ENCODE data around the gene DBN1. TPM values are rescaled to one million over a fixed set of nuclear protein-coding genes. Genes with fewer than 3 reads are reported as not detected.

The DBN1 gene
- total RNA-seq, 1 donor from 2014 or later: 434 TPM

DNA sequence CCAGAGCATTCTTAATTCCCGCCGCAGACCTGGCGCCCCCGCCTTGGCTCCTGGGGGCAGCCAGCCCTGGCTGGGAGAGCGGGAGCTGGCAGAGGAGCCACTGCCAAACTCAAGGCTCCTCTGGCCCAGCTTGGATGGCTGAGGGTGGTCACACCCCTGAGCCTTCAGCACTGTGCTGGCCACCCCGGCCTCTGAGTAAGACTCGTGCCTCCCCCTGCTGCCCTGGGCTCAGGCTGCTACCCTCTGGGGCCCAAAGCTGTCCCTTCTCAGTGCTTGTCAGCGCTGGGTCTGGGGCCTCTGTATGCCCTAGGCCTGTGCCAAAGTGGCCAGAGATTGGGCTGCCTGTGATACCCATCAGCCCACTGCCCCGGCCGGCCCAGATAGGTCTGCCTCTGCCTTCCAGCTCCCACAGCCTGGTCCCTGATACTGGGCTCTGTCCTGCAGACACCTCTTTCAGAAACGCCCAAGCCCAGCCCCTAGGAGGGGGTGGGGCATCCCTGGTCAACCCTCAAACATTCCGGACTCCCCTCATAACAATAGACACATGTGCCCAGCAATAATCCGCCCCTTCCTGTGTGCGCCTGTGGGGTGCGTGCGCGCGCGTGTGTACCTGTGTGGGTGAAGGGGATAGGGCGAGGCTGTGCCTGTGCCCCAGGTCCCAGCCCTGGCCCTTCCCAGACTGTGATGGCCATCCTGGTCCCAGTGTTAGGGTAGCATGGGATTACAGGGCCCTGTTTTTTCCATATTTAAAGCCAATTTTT is 31.2 kb downstream of the DBN1 start:
- TF ChIP-seq, protein P1, sequence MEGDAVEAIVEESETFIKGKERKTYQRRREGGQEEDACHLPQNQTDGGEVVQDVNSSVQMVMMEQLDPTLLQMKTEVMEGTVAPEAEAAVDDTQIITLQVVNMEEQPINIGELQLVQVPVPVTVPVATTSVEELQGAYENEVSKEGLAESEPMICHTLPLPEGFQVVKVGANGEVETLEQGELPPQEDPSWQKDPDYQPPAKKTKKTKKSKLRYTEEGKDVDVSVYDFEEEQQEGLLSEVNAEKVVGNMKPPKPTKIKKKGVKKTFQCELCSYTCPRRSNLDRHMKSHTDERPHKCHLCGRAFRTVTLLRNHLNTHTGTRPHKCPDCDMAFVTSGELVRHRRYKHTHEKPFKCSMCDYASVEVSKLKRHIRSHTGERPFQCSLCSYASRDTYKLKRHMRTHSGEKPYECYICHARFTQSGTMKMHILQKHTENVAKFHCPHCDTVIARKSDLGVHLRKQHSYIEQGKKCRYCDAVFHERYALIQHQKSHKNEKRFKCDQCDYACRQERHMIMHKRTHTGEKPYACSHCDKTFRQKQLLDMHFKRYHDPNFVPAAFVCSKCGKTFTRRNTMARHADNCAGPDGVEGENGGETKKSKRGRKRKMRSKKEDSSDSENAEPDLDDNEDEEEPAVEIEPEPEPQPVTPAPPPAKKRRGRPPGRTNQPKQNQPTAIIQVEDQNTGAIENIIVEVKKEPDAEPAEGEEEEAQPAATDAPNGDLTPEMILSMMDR (IDR thresholded peaks at IDR 0.05; ENCODE audit: insufficient read depth, low read length, poor library complexity, severe bottlenecking): no peak
- Histone ChIP-seq H3K27me3 (ENCODE audit: control insufficient read depth, insufficient read depth, low read length) (no peaks in the 10 kb centered on the region), H3K36me3 (ENCODE audit: control insufficient read depth, insufficient read depth, low read length) (no peaks in the 10 kb centered on the region), H3K4me3 (ENCODE audit: low read depth, low read length) (no peak overlapping the region)
- no peak for DNase-seq (ENCODE audit: low read depth)

DNA sequence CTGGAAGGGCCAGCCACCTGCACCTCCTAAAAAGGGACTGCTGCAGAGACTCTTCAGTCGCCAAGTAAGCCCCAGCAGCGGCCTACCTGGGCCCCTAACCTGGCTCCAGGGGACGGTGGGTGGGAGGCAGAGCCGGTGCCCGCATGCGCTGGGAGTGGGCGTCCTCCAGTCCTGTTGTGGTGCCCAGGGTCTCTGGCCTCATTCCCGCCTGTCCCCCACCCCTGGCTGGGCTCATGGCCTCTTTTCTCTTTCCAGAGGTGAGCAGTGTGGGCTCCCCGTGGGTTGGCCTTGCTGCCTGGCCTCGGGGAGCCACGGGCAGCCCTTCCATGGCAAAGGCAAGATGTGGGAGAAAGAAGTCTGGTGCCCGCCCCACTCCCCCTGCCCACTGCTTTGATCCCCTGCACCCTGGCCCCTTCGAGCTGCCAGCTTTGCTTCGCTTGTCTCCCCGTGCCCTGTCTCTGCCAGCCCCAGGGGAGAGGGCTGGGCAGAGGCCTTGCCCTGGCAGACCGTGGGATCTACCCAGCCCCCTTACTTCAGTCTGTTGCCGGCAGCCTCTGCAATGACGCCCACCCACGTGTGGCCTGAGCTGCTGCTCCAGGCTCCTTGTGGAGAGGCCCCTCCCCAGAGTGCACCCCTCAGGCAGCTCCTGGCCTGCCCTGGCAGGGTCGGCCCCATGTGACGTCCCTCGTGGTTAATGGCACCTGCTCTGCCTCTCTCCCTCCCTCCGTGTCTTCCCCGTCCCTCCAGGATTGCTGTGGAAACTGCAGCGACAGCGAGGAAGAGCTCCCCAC is 32.2 kb downstream of the DBN1 start:
- Histone ChIP-seq H3K27me3 (ENCODE audit: control insufficient read depth, insufficient read depth, low read length) (no peaks in the 10 kb centered on the region), H3K4me3 (ENCODE audit: low read depth, low read length) (no peak overlapping the region), H3K36me3 (ENCODE audit: control insufficient read depth, insufficient read depth, low read length) (no peaks in the 10 kb centered on the region)
- no peak for DNase-seq (ENCODE audit: low read depth)
- TF ChIP-seq, protein P1 (IDR thresholded peaks at IDR 0.05; ENCODE audit: insufficient read depth, low read length, poor library complexity, severe bottlenecking): no peak

DNA sequence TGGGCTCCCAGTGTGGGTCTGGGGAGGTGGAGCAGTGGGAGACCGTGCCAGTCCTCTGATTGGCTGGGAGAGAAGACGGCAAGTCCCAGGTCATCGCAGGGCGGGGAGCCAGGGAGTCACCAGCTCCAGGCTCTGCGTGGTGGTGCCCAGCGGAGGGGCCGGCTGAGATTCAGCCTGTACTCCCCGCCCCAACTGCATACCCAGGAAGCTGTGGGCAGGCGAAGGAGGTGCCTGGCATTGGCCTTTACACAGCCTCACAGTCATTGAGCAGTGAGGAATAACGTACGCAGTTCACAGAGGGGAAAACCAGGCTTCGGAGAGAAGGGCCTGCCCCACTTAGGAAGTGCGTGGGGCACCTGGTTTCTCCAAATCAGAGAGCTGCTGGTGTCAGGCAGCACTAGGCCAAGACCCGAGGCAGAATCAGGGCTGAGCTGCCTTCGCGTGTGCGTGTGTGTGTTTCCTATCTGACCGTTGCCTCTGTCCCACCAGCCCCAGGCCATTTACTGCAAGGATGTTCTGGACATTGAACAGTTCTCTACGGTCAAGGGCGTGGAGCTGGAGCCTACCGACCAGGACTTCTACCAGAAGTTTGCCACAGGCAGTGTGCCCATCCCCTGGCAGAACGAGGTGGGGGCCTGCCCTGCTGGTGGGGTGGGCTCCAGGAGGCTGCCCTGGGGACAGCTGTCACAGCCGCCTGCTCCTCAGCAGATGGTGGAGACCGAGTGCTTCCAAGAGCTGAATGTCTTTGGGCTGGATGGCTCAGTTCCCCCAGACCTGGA is 33.0 kb downstream of the DBN1 start:
- TF ChIP-seq, protein P1 (IDR thresholded peaks at IDR 0.05; ENCODE audit: insufficient read depth, low read length, poor library complexity, severe bottlenecking): no peak

DNA sequence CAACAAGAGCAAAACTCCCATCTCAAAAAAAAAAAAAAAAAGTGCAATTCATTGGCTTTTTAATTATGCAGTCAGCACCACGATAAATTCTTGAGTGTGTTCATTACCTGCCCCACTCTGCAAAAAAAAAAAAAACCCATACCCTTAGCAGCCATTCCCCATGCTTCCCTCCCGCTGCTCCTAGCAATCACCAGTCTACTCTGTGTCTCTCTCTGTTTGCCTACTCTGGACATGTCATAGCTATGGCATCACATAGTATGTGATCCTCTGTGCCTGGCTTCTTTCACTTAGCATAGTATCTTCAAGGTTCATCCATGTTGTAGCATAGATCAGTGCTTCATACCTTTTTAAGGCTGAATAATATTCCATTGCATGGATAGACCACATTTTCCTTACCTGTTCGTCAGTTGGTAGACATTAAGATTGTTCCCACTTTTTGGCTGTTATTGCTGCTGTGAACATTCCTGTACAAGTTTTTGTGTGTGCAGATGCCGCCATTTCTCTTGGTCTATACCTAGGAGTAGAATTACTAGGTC is 33.8 kb downstream of the DBN1 start:
- Histone ChIP-seq H3K36me3 (ENCODE audit: control insufficient read depth, insufficient read depth, low read length) (no peaks in the 10 kb centered on the region), H3K27me3 (ENCODE audit: control insufficient read depth, insufficient read depth, low read length) (no peaks in the 10 kb centered on the region), H3K4me3 (ENCODE audit: low read depth, low read length) (no peak overlapping the region)
- no peak for DNase-seq (ENCODE audit: low read depth)
- TF ChIP-seq, protein P1 (IDR thresholded peaks at IDR 0.05; ENCODE audit: insufficient read depth, low read length, poor library complexity, severe bottlenecking): no peak

More for the DNA sequence above, 33.0 kb downstream of the DBN1 start:
- Histone ChIP-seq H3K27me3 (ENCODE audit: control insufficient read depth, insufficient read depth, low read length) (no peaks in the 10 kb centered on the region), H3K36me3 (ENCODE audit: control insufficient read depth, insufficient read depth, low read length) (no peaks in the 10 kb centered on the region), H3K4me3 (ENCODE audit: low read depth, low read length) (no peak overlapping the region)
- no peak for DNase-seq (ENCODE audit: low read depth)

DNA sequence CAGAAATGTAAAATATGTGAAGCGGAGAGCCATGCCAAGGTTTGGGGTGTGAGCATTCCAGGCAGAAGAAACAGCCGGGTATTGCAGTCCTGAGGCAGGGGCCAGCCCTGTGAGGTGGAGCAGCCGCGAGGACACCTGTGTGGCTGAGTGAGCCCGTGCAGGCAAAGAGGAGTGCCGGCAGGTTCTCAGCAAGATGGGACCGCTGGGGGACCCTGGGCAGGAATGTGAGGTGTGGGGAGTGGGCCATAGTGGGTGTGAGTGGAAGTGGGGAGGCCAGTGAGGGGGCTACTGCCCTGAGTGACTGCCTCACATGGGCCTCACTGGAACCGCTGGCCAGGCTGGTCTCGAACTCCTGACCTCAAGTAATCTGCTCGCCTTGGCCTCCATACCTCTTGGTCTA is 35.0 kb downstream of the DBN1 start:
- Histone ChIP-seq H3K27me3 (ENCODE audit: control insufficient read depth, insufficient read depth, low read length) (no peaks in the 10 kb centered on the region), H3K4me3 (ENCODE audit: low read depth, low read length) (no peak overlapping the region), H3K36me3 (ENCODE audit: control insufficient read depth, insufficient read depth, low read length) (no peaks in the 10 kb centered on the region)
- TF ChIP-seq, protein P1 (IDR thresholded peaks at IDR 0.05; ENCODE audit: insufficient read depth, low read length, poor library complexity, severe bottlenecking): no peak
- no peak for DNase-seq (ENCODE audit: low read depth)
